Activated T-cell treated with anti-CD3 and anti-CD28 coated beads, Interleukin-2, amount 50 U/mL, for 48 hours (primary cell): Measurements from ENCODE around the gene MED25.

Source experiments
- DNase-seq, 2 experiments: peaks; one replicate each; pipeline ENCODE4 v3.0.0-alpha.2; 2020

Gene MED25

DNA sequence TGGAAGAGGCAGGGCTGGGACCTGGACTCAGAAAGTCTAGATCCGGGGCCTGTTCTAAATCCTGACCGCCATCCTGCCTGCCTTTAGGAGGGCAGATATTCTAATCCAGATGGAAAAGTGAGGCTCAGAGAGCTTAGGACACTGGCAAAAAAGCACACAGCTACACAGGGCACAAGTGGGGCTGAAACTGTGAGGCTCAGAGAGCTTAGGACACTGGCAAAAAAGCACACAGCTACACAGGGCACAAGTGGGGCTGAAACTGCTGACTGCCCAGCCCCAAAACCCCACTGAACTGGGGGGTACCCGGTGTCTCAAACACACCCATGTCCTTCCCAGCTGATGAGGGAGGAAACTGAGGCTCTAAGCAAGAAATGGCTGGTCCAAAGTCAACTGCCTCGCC is 57.1 kb downstream of the MED25 start:
- no peak for DNase-seq

DNA sequence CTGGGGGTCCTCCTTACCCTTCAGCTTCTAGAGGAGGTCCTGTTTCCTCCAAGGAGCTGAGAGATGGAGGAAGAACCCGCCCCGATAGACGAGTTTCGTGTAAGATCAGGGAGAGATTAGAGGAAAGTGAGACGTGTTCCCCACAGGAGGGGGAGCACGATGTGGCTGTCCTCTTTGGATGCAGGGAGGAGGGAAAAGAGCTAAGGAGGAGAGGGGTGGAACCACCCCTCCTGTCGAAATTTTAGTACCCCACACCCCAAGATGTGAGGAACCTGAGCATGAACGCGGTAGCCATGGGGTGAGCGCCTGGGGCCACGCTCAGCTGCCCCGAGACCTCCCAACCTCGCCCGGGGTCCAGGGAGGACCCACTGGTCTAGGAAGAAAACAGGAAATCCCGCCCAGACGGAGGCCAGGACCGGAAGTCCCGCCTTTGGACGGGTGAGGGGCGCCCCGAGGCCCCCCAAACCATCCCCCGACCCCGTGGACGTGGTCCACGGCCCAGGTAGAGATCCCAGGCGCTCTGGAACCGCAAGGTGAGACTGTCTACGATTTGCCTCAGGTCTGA is 57.9 kb downstream of the MED25 start:
- DNase-seq, result peak; percentile 69 to 74

DNA sequence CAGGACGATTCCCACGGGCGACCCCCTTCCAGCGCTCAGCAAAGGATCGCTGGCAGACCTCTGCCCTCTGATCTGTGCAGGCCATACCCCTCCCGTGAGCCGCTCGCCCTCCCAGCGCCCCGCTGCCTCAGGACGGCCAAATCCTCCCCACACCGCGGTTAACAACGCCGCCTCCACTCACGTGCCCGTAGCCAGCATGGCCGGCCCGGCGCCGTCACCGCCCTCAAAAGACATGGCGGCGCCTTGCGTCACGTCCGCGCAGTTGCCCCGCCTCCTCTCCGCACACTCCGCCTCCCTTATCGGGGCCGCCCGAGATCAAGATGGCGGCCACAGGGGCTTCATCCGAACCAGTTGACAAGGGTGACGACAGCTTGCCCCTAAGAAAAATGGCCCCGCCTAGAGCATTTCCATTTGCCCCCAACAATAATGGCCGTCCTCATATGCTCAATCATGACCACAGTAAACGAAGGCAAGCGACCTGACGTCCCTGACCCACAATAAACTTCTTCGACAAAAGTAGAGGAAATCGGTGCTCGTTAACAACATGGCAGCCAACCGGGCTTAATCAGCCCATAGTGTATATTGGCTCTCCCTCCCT is 58.4 kb downstream of the MED25 start:
- DNase-seq, result peak; percentile 99

DNA sequence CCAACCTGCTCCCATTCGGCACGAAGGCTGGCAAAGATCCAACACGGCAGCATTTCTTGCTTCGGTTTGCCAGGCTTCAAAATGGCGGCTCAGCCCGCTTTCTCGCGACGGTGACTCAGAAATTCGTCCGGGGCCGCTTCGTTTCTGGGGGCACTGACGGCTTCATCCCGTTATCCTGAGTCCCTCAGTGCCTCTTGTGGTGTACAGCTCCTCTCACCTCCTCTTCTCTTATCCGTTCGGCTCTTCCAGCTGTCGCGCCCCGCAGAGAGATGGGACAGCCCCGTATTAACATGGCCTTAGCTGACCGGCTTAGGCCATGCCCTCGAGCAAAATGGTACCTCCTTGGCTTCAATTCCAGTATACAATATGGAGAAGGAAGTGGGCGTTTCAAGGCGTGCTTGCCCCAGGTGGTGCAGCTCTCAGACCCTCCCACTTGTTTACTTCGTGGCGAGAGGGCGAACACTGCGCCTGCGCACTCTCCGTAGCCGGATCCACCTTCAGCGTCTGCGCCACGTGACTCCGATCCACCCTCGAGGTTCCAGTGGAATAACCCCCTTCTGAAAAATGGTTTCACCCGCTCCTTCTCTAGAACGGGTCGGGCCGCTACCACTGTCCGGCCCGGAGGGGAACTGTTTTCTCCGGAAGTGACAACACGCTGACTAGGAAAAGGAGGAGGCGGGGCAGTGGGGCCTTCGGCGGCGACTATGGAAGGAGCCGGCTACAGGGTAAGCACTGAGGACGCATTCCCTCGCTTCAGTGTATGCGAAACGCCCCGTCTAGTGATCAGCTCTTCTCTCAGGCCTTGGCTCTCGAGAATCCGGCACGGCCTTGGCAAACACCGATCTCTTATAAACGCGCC is 59.2 kb downstream of the MED25 start, which contains the start of the genes AKT1S1 and TBC1D17:
Gene AKT1S1 (minus strand): TSS at position 336 of the 859 bp plus-strand sequence. CDS start 4,060 bp downstream, outside the sequence.
Gene TBC1D17 (plus strand): TSS at position 683 of the 859 bp plus-strand sequence. CDS start 22 bp downstream, at position 705.
- peak; percentile 96 to 98 for DNase-seq

- peak; percentile 99 for DNase-seq
Observed at GRCh38 chr19:49877879-49878743, 60.0 kb downstream of the MED25 start.

DNA sequence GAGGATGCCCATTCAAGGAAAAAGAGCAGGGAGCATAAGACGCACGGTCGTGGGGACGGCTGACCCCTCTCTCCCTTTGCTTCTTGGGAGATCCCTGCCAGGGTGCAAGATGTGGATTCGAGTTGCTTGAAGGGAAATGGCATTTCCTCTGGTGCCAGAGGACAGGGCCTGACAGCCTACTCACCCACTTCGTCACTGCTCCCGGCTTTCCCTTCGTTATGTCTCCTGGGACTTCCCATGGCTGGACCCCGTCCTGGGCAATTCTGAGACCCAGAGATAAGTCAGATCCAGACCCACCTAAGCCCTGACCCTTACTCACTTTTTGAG is 60.6 kb downstream of the MED25 start:
- DNase-seq, result no peak

DNA sequence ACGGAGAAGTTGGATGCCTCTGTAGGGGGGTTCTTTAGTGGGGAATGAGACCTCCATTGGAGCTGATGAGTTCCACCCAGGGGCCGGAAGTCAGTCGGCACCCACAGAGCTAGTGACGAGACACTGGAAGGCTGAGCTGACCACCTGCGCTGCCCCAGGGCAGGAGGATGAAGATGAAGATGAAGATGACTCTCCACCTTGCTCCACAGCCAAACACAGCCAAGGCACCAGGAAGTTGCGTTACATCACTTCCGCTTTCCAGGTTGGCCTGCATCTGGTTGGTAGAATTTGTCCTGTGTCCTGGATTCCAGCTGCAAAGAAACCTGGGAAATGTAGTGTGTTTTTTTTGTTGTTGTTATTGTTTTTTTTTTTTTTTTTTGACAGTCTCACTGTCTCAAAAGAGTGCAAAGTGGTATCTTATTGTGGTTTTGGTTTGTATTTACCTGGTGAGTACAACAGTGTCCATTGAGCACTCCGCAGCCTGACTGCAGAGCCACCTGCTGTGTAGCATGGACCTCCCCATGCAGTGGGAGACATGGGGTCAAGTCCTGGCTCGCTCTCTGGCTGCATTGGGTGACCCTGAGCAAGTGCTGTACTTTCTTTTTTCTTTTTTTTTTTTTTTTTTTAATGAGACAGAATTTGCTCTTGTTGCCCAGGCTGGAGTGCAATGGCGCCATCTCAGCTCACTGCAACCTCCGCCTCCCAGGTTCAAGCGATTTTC is 61.3 kb downstream of the MED25 start:
- DNase-seq, result no peak

DNA sequence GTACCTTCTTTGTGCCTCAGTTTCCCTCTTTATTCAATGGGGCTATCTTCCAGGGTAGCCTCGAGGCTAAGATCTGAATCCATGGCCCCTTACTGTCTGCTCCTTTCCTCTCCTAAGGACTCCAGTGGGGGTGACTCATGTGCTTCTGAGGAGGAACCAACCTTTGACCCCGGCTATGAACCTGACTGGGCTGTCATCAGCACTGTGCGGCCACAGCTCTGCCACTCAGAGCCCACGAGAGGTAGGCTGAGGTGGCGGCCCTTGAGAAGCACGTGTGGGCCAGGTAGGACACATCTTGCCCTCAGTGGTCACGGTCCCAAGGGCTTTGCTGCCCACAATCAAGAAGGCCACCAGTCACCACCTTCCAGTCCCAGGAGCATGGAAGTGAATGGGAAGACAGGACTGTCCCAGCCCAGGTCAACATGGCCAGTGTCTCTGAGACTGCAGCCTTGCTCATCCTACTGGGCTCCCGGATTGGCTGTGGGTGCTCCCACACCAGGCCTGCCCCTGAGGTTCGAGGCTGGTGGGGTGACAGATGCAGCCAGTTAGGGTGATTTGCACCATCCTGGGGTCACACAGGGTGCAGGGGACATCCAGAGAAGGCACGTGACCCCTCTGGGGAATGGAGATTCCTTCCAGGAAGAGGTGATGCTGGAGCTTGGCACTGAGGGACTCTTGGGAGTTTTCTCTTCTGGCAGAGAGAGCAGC is 62.2 kb downstream of the MED25 start:
- DNase-seq, result no peak

- no peak for DNase-seq
Observed at GRCh38 chr19:49881186-49881585, 63.1 kb downstream of the MED25 start.

DNA sequence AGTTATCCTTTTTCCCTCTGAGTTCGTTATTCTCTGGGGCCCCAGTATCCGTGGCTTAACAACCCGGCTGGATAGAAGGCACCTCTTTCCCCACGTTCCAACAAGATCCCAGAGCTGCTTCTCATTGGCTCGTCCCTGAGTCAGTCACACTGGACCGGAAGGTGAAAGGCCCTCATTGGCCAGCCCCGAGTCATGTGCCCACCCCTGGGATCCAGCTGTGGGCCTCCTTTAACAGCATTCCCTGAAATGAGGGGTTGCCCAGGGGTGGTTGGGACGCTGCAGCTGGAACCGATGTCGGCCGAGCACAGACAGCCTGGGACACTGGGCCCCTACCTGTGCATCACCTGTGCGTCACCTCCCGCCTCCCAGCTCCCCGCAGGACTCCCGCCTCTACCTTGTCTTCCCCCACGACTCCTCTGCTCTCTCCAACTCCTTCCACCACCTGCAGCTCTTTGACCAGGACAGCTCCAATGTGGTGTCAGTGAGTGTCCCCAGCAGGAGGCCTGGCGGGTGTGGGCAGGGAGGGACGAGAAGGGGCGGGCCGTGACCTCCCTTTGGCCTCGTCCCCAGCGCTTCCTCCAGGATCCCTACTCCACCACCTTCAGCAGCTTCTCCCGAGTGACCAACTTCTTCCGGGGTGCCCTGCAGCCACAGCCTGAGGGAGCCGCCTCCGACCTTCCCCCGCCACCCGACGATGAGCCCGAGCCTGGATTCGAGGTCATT is 63.7 kb downstream of the MED25 start:
- no peak for DNase-seq

DNA sequence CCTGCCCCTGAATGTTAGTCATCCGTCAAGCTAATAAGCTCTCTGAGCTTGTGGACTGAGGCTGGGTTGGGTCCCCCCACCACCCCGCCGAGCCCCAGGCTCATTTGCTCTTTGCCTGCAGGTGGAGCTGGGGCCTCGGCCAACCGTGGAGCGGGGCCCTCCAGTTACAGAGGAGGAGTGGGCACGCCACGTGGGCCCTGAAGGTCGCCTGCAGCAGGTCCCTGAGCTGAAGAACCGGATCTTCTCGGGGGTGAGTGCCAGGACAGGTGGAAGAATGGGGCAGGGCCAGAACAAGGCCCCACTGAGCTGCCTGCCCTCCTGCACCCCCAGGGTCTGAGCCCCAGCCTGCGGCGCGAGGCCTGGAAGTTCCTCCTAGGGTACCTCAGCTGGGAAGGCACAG is 64.6 kb downstream of the MED25 start:
- DNase-seq, result no peak

DNA sequence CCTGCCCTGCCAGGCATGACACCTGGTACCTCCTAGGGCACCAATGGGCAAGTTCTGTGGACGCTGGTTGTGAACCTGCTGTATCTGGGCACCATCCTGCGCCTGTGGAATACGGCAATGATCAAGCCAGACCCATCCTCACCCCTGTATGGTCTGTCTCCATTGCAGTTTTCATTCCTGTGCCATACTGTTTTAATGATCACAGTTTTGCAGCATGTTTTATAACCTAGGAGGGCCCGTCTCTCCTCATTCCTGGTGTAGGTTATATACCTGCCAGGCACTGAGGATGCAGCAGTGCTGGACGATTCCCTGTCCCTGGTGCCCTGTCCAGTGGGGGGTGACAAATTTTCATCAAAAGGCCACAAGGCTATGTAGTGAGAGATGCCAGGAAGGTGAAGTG is 65.0 kb downstream of the MED25 start:
- no peak for DNase-seq

DNA sequence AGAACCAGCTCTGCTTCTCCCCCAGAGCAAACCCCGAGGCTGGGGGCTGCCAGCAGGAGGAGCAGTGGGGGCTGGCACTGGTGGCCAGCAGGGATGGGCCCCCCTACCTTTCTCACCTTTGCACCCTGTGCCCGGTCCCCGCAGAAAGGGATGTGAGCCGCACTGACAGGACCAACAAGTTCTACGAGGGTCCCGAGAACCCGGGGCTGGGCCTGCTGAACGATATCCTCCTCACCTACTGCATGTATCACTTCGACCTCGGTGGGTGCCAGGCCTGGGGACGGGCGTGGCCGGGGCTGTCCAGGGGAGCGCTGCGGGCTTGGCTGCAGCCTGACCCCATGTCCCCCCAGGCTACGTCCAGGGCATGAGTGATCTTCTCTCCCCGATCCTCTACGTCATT is 66.0 kb downstream of the MED25 start:
- no peak for DNase-seq

DNA sequence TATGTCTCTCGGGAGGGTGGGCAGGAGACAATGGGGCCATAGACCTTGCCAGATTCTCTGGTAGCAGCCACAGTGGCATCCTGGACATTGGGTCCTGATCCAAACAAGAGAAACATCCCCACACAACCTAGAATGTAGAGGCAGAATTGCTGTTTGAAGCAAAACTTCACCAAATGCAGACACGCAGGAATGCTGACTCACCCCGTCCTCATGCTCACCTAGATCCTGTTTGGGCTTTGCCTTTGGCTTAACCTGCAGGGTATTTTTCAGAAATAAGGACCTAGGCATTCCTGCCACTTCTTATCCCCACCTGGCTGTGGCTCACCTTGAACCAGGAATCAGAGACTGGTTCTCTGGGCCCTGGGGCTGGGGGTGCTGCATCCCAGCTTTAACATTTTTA is 66.7 kb downstream of the MED25 start:
- DNase-seq, result no peak
